SK-N-SH (cell line): ENCODE results near the gene BMF. TPM values are rescaled to one million over a fixed set of nuclear protein-coding genes. Genes with fewer than 3 reads are reported as not detected.

Experiments used
- CTCF ChIA-PET: fragments of 300-600, 350-600 bp; formaldehyde crosslinking; extraction: SDS; loops from one replicate; lab custom pipeline; 2021; lab: Yijun Ruan, JAX
- POLR2A ChIA-PET: fragments of 350-600 bp; sonication (Branson Sonifier 250); formaldehyde crosslinking; extraction: SDS; loops from one replicate; lab custom pipeline; 2020; ENCODE audit warnings: antibody characterized with exemption, inconsistent platforms; lab: Yijun Ruan, JAX
- DNase-seq: peaks from one replicate; pipeline ENCODE4 v3.0.0; 2012
- H2AFZ ChIP-seq: fragments of 200-600 bp; sonication (generic); 2 replicates; pipeline ENCODE4 v1.8.1; 2016; ENCODE audit warnings: antibody characterized with exemption, mild to moderate bottlenecking, low read depth
- H3F3A ChIP-seq: fragments of 200-600 bp; sonication (generic); replicated peaks from 2 replicates; pipeline ENCODE3; 2016; ENCODE audit warnings: antibody characterized with exemption, mild to moderate bottlenecking; ENCODE audit not compliant: insufficient read depth
- H3K27ac ChIP-seq, 2 experiments: fragments of 200-500 bp in 1 of 2; fragments of 200-600 bp in 1 of 2; sonication (Bioruptor generic) in 1 of 2; sonication (generic), shearing (Covaris generic) in 1 of 2; 2 replicates each; pipeline versions ENCODE4 v1.5.1 to v1.6.1; 2014 to 2016; ENCODE audit warnings: low read depth in 2 of 2, inconsistent platforms in 1 of 2, low read length in 1 of 2, mild to moderate bottlenecking in 1 of 2, mixed read lengths in 1 of 2
- H3K27me3 ChIP-seq: fragments of 200-600 bp; sonication (generic), shearing (Covaris generic); 2 replicates; pipeline ENCODE4 v1.6.1; 2016; ENCODE audit warnings: mixed run types; ENCODE audit not compliant: insufficient read depth
- H3K36me3 ChIP-seq, 2 experiments: fragments of 200-500 bp in 1 of 2; fragments of 200-600 bp in 1 of 2; sonication (Bioruptor generic) in 1 of 2; sonication (generic) in 1 of 2; replicated peaks in 1 of 2; 2 replicates each; pipeline versions ENCODE3 to v1.5.1; 2014 to 2016; ENCODE audit warnings: low read length in 1 of 2, mild to moderate bottlenecking in 1 of 2; ENCODE audit not compliant: insufficient read depth in 2 of 2, control insufficient read depth in 1 of 2
- H3K4me1 ChIP-seq, 2 experiments: fragments of 200-500 bp in 1 of 2; fragments of 200-600 bp in 1 of 2; sonication (Bioruptor generic) in 1 of 2; sonication (generic), shearing (Covaris generic) in 1 of 2; 2 replicates each; pipeline versions ENCODE4 v1.5.1 to v1.6.1; 2014 to 2016; ENCODE audit warnings: low read depth in 1 of 2, low read length in 1 of 2, mixed run types in 1 of 2; ENCODE audit not compliant: insufficient read depth in 2 of 2, control insufficient read depth in 1 of 2
- H3K4me2 ChIP-seq: fragments of 200-600 bp; sonication (generic), shearing (Covaris generic); 2 replicates; pipeline ENCODE4 v1.6.1; 2017; ENCODE audit warnings: mixed run types
- H3K4me3 ChIP-seq, 2 experiments: fragments of 200-500 bp in 1 of 2; fragments of 200-600 bp in 1 of 2; sonication (Bioruptor generic) in 1 of 2; sonication (generic), shearing (Covaris generic) in 1 of 2; 2 replicates each; pipeline versions ENCODE4 v1.5.1 to v1.8.1; 2014 to 2016; ENCODE audit warnings: low read depth in 2 of 2, inconsistent platforms in 1 of 2, low read length in 1 of 2, mild to moderate bottlenecking in 1 of 2, mixed read lengths in 1 of 2, moderate library complexity in 1 of 2
- H3K79me2 ChIP-seq: fragments of 200-600 bp; sonication (generic); 2 replicates; pipeline ENCODE4 v1.8.1; 2017; ENCODE audit warnings: mild to moderate bottlenecking; ENCODE audit not compliant: insufficient read depth
- H3K9ac ChIP-seq: fragments of 200-600 bp; sonication (generic); 2 replicates; pipeline ENCODE4 v1.6.1; 2017; ENCODE audit warnings: mixed run types
- H3K9me2 ChIP-seq: fragments of 200-600 bp; sonication (generic); 2 replicates; pipeline ENCODE4 v1.6.1; 2017; ENCODE audit warnings: mixed run types
- H3K9me3 ChIP-seq: fragments of 200-600 bp; sonication (generic); 2 replicates; pipeline ENCODE4 v1.6.1; 2017; ENCODE audit warnings: mixed run types, mild to moderate bottlenecking, moderate library complexity
- H4K20me1 ChIP-seq: fragments of 200-600 bp; sonication (generic); 2 replicates; pipeline ENCODE4 v1.6.1; 2017; ENCODE audit warnings: mild to moderate bottlenecking, mixed run types; ENCODE audit not compliant: insufficient read depth
- CHD2 ChIP-seq: fragments of 150-350 bp; IDR thresholded peaks from 2 replicates; pipeline ENCODE4 v1.6.1; 2018; ENCODE audit warnings: low read length; ENCODE audit not compliant: partially characterized antibody
- ELF1 ChIP-seq: IDR thresholded peaks from 2 replicates; pipeline ENCODE4 v1.4.0; 2012
- EP300 ChIP-seq, 2 experiments: IDR thresholded peaks; 2 replicates each; pipeline versions ENCODE4 v1.4.0 to v1.6.1; 2012; ENCODE audit warnings: borderline replicate concordance in 1 of 2, low read depth in 1 of 2, low read length in 1 of 2
- FOSL2 ChIP-seq: IDR thresholded peaks from 2 replicates; pipeline ENCODE4 v1.4.0; 2012; ENCODE audit warnings: low read depth, mild to moderate bottlenecking, moderate library complexity, borderline replicate concordance
- GABPA ChIP-seq: IDR thresholded peaks from 2 replicates; pipeline ENCODE4 v1.4.0; 2012; ENCODE audit warnings: low read depth, mild to moderate bottlenecking
- GATA2 ChIP-seq: sonication (generic); formaldehyde crosslinking; IDR thresholded peaks from 2 replicates; pipeline ENCODE4 v1.5.0; 2020; ENCODE audit warnings: mild to moderate bottlenecking, missing genetic modification reagents
- JUND ChIP-seq: IDR thresholded peaks from 2 replicates; pipeline ENCODE4 v1.4.0; 2012
- MEF2A ChIP-seq: IDR thresholded peaks from 2 replicates; pipeline ENCODE4 v1.4.0; 2012; ENCODE audit warnings: low read depth, borderline replicate concordance
- MXI1 ChIP-seq: IDR thresholded peaks from 2 replicates; pipeline ENCODE4 v1.6.1; 2012; ENCODE audit warnings: mild to moderate bottlenecking, low read depth, low read length, improper control_type of control experiment
- NFIC ChIP-seq: IDR thresholded peaks from 2 replicates; pipeline ENCODE4 v1.4.0; 2012; ENCODE audit warnings: borderline replicate concordance
- RAD21 ChIP-seq: IDR thresholded peaks from 2 replicates; pipeline ENCODE4 v1.6.1; 2012; ENCODE audit warnings: mild to moderate bottlenecking, low read length
- SIN3A ChIP-seq: IDR thresholded peaks from 2 replicates; pipeline ENCODE4 v1.6.1; 2012; ENCODE audit warnings: low read depth, mild to moderate bottlenecking, low read length, moderate library complexity, borderline replicate concordance
- SMC3 ChIP-seq: IDR thresholded peaks from 2 replicates; pipeline ENCODE4 v1.6.1; 2012; ENCODE audit warnings: low read depth, low read length, improper control_type of control experiment
- TCF12 ChIP-seq: IDR thresholded peaks from 2 replicates; pipeline ENCODE4 v1.4.0; 2012
- WGBS: methylation state at CpG from one replicate; pipeline ENCODE4 v1.1.6; 2017; ENCODE audit warnings: low lambda C conversion rate; 5-methylcytosine and 5-hydroxymethylcytosine counted together
- polyA plus RNA-seq, 3 experiments: library from polyadenylated mRNA; depleted of rRNA; stranded (reverse); fragments of >200 nt; gene quantifications; 2 replicates each; pipeline ENCODE4 v1.2.3, GENCODE V29; 2012
- TF ChIP-seq, protein P1 (sequence below): IDR thresholded peaks from 2 replicates; pipeline ENCODE4; 2012
- TF ChIP-seq, protein P2 (sequence below): fragments of 150-350 bp; IDR thresholded peaks from 2 replicates; pipeline ENCODE4 v1.6.1; 2016; ENCODE audit warnings: mild to moderate bottlenecking, low read depth, low read length
- TF ChIP-seq, protein P3 (sequence below): IDR thresholded peaks from 2 replicates; pipeline ENCODE4 v1.4.0; 2012; ENCODE audit warnings: low read depth

BMF gene
- polyA plus RNA-seq, 1 of the 3 experiments (the other 2 are of a cell fraction): 0.72 TPM

DNA sequence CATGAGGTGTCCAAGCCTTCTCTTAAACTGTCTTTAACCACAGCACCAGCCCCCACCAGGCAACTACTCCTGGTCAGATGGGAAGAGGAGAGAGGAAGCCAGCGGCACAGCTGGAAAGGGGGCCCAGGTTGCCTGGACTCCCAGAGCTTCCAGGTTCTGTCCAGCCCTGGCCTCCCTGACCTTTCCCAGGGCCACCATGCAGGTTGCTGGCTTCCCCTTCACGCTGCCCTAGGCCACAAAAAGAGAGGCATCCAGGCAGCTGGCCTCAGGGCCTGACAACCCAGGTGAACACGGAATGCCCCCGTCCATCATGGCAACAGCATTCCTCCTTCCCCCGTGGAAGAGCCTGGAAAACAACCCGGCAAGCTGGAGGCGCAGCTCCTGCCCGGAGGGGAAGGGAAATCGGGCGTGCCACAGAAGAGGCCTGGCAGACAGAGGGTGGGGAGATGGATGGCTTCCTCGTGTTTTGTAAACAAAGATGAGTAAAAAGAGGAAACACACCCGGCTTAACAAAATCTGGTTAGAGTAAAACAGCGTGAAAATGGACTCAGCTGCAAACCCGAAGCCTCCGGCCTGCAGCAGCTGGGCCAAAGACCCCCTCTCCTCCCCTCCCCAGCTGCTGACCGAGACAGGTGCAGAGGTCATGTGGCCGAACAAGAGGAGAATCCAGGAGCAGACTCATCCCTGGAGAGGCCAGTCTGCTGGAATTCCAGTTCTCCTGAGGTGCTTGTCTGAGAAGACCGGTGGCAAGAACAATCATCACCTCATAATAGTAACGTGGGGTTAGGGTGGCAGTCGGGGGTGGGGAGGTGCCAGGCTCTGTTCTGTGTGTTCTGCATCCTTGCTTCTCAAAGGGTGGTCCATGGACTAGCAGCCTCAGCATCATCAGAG lies 15.5 kb downstream of the BMF start:
- H3K4me1 ChIP-seq: peaks cover 37 to 87% of the 10 kb centered on the region in 2 experiments
- no peak overlapping the region for H3K4me2 ChIP-seq
- POLR2A ChIA-PET: interaction anchor here (0.7 kb wide), 1 partner anchor 24 kb away, joined by 3 read pairs; no protein-coding TSS in a partner anchor
- no peaks in the 10 kb centered on the region for H3K9me3 ChIP-seq
- H3K79me2 ChIP-seq: no peaks in the 10 kb centered on the region
- 81% methylated on average over 20 of the region's 20 CpGs for WGBS
- no peaks in the 10 kb centered on the region for H4K20me1 ChIP-seq
- H3F3A ChIP-seq: peaks cover 2% of the 10 kb centered on the region
- no peaks in the 10 kb centered on the region for H3K27me3 ChIP-seq
- H3K9ac ChIP-seq: no peak overlapping the region
- H3K9me2 ChIP-seq: no peaks in the 10 kb centered on the region
- DNase-seq: no peak
- no peak overlapping the region for H2AFZ ChIP-seq
- H3K36me3 ChIP-seq: no peaks in the 10 kb centered on the region
- H3K4me3 ChIP-seq: no peak overlapping the region
- TF ChIP-seq EP300 (IDR thresholded peaks at IDR 0.05; ENCODE audit: borderline replicate concordance in 1 of 2, low read depth in 1 of 2, low read length in 1 of 2) (no peak), GABPA (no peak), GATA2 (CRISPR knock-in tag) (no peak), ELF1 (no peak), JUND (no peak), SIN3A (no peak)
- TF ChIP-seq, protein P1, sequence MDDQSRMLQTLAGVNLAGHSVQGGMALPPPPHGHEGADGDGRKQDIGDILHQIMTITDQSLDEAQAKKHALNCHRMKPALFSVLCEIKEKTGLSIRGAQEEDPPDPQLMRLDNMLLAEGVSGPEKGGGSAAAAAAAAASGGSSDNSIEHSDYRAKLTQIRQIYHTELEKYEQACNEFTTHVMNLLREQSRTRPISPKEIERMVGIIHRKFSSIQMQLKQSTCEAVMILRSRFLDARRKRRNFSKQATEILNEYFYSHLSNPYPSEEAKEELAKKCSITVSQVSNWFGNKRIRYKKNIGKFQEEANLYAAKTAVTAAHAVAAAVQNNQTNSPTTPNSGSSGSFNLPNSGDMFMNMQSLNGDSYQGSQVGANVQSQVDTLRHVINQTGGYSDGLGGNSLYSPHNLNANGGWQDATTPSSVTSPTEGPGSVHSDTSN: no peak
- TF ChIP-seq, protein P2, sequence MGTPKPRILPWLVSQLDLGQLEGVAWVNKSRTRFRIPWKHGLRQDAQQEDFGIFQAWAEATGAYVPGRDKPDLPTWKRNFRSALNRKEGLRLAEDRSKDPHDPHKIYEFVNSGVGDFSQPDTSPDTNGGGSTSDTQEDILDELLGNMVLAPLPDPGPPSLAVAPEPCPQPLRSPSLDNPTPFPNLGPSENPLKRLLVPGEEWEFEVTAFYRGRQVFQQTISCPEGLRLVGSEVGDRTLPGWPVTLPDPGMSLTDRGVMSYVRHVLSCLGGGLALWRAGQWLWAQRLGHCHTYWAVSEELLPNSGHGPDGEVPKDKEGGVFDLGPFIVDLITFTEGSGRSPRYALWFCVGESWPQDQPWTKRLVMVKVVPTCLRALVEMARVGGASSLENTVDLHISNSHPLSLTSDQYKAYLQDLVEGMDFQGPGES: no peak
- TF ChIP-seq, protein P3, sequence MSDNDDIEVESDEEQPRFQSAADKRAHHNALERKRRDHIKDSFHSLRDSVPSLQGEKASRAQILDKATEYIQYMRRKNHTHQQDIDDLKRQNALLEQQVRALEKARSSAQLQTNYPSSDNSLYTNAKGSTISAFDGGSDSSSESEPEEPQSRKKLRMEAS: no peak
- TF ChIP-seq, all 33 proteins: peak for 0
- CTCF ChIA-PET: interaction anchor here (1.8 to 14.1 kb wide), 3 partner anchors 11 to 181 kb away, joined by 6 to 137 read pairs (median 6); partner anchors contain the start of gene BMF
- H3K27ac ChIP-seq: peak overlapping the region in 1 of 2 experiments; percentile 76; a peak in 2 of 4 replicates

DNA sequence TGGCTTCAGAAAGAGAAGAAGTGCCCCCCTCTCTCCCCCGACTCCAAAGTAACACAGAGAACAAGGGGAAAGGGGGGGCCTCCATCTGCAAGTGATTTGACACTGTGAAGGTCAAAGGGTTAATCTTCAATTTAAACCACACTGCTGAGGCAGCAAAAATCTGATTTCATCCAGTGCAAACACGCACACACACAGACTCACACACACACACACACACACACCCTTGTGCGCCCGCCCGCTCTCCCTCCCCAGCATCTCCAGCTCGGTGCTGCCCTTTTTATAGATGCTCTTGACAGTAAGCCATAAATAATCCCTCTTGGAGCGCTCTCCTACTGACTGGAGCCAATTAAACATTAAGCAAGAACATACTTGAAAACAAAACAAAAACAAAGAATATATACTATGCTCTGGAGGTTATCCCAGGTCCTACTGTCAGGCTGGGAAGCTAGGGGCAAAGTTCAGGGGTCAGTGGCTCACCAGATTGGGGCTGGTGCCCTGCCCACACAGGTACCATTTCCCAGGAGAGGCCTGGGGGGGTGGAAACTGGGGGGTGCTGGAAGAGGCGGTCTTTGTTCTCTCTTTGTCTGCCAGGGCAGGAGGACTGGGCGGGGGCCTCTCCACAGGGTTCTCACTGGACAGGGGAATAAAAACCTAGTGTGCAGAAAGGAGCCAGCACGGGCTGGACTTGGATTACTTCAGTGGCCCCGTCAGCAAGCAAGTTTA lies 16.3 kb downstream of the BMF start:
- Histone ChIP-seq H3F3A (no peaks in the 10 kb centered on the region), H3K36me3 (no peaks in the 10 kb centered on the region), H2AFZ (no peak overlapping the region), H3K27ac (peak overlapping the region; percentile 13 to 76; a peak in 3 of 4 replicates), H3K9me3 (no peaks in the 10 kb centered on the region), H4K20me1 (no peaks in the 10 kb centered on the region), H3K9ac (no peak overlapping the region), H3K9me2 (no peaks in the 10 kb centered on the region), H3K4me2 (peak overlapping the region; percentile 43; the same call in 1 of the 2 replicates), H3K4me3 (no peak overlapping the region), H3K79me2 (no peaks in the 10 kb centered on the region), H3K4me1 (peaks cover 34 to 83% of the 10 kb centered on the region in 2 experiments), H3K27me3 (no peaks in the 10 kb centered on the region)
- TF ChIP-seq RAD21: 0 out of 2 replicates have a peak, but pooled peaks have one; percentile 22
- peak; percentile 59; the same call in 1 of the 2 replicates for TF ChIP-seq NFIC
- peak; percentile 69 for TF ChIP-seq TCF12
- TF ChIP-seq, protein P1: peak; percentile 84
- TF ChIP-seq GATA2 (CRISPR knock-in tag): peak; percentile 47; the same call in 1 of the 2 replicates
- TF ChIP-seq MXI1: 0 out of 2 replicates have a peak, but pooled peaks have one; percentile 37
- peak; percentile 52 for TF ChIP-seq CHD2
- TF ChIP-seq SMC3: no peak
- peak; percentile 19; the same call in 1 of the 2 replicates for TF ChIP-seq MEF2A
- TF ChIP-seq EP300 (IDR thresholded peaks at IDR 0.05; ENCODE audit: borderline replicate concordance in 1 of 2, low read depth in 1 of 2, low read length in 1 of 2): peak in 1 of 2 experiments; percentile 56; a peak in 1 of 4 replicates
- no peak for TF ChIP-seq FOSL2
- DNase-seq: peak; percentile 54
- CTCF ChIA-PET: interaction anchor here (1.9 to 14.1 kb wide), 2 partner anchors 12 to 16 kb away, joined by 6 to 137 read pairs; partner anchors contain the start of gene BMF
- WGBS: 47% methylated on average over 11 of the region's 11 CpGs
- POLR2A ChIA-PET: no interaction called here
